NCI-H2196 treated with DMSO at 0.1 percent for 48 hours (cell line): ENCODE measurements around the gene FYN.
"Not testable (repeated sequence)": the region's sequence is repeated elsewhere in the genome, so short reads cannot be mapped to it uniquely, and the experiment has no call there.

Source experiments
- DNase-seq: peaks from one replicate; lab custom pipeline; 2025; ENCODE audit not compliant: unreplicated experiment; lab: John Stamatoyannopoulos, UW

FYN gene

GRCh38 chr6:111835398-111835797, 37.9 kb downstream of the FYN start:
- not testable (repeated sequence) for DNase-seq

- no peak for DNase-seq
These were observed 38.9 kb downstream of the FYN start for GRCh38 chr6:111834356-111834755.

DNA sequence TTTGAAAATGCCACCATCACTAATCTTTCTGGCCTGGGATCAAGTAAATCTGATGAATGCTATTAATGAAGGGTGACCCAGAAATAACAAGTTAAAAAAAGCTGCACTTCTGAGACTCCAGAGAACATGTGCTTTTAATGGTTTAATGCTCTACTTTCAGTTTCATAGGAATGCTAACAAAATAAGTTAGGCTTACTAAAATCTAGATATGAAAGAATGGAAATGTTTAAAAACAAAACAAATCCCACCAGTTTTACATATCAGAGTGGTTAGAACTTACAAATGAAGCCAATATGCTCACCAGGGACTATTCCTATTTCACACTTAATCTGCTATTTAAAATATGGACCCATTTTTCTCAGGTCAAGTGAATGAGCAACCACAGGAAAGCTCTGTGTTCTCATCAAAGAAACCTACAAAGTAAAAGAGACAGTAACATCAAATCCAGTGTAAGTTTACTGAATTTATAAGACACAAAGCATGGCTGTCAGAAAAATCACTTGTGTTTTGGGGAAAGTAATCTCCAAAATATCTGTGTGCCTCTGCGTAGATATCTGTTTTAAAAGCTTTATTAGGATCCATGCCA, 40.3 kb downstream of the FYN start:
- DNase-seq: no peak

GRCh38 chr6:111831408-111831807, 41.8 kb downstream of the FYN start:
- DNase-seq: no peak

- DNase-seq: no peak
These were observed 43.3 kb downstream of the FYN start for GRCh38 chr6:111829998-111830397.

GRCh38 chr6:111829581-111829980, 43.7 kb downstream of the FYN start:
- no peak for DNase-seq

DNA sequence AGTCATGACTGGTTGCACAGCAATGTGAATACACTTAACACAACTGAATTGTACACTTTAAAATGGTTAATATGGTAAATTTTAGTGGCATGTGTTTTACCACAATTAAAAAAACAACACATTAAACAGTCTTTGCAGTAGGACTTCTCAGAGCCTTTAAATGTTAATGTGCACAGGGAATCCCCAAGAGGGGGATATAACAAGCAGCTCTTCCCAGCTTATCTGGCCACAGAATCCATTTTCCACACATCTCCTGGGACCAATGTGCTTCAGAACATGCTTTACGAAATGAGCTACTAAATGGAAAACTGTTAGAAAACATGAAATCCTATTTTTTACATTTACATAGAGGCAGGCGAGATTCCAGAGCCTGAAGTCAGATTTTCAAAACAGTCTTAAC, 44.4 kb downstream of the FYN start:
- no peak for DNase-seq

DNA sequence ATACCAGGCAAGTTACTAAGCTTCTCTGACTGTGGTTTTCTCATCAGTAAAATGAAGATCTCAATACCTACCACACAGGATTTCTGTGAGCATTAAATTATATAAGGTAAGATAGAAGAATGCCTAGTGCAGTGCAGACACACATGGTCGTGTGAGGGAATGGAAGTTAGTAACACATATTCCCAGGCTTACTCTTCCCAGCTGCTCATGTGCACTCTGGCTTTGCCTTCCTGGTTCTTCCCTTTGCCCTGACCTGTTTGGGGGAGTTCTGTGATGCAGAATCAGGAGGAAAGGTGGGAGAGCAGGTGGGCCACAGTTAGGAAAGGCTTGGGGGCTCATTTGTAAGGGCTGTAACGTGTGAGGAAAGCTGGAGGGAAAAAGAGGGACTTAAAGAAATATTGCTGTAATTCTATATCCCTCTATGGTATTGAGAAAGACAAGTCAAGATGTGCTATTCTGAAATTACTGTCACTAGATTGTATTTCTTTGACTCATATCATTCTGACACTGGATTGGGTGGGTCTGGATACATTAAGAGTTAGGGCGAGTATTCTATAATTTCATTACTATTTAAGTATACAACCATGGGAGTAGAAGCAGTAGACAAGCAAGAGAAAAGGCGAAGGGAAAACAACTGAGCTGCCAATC, 47.7 kb downstream of the FYN start:
- no peak for DNase-seq

GRCh38 chr6:111824608-111825337, 48.5 kb downstream of the FYN start:
- no peak for DNase-seq

- no peak for DNase-seq
These were observed 49.2 kb downstream of the FYN start for GRCh38 chr6:111823831-111824607.

DNA sequence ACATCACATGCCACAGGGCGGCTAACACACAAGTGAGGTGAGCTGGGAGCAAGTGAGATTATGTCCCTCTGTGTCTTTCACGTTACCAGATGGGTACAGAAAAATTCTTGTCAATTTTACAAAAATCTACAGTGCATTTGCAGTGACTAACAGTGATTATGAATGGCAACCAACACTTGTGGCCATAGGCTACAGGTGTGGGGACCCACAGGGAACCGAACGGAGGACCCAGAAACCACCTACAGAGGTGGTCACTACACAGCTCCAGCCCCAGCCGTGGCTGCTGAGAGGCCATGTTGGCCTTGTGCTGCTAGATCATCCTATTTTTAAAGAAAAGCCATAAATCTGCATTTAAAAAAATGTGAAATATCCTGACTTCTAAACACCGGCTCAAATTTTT, 50.2 kb downstream of the FYN start:
- no peak for DNase-seq

- DNase-seq: no peak
These were observed 53.8 kb downstream of the FYN start for GRCh38 chr6:111819458-111819857.

DNA sequence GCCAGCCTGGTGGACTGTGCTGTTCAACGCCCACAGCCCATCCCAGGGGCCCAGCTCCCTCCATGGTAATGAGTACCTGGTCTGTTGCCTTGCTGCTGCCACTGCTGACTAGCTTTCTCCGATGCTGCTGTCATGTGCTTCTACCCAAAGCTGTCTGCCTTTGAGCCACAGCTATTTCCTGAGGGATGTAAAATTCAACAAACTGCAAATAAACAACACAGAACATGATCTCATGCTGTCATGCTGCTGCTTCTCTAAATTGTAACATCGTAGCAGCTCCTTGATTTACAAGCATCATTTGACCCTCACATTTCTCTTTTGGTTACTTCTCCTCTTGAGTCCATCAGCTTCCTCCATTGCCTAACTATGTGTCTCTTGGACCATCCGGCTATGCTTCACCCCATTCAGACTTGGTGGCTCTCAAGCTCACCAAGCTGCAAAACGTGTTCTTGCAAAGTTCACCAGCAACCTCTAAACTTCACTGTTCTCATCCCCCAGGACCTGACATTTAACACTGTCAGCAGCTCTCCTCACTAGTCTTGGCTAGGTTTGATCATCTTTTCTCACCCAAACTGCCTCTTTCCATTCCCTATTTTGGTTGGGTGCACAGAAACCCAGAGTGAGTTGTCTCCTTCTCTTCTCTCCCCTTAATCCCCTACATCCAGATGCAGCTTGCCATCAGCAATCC, 54.6 kb downstream of the FYN start:
- no peak for DNase-seq

DNA sequence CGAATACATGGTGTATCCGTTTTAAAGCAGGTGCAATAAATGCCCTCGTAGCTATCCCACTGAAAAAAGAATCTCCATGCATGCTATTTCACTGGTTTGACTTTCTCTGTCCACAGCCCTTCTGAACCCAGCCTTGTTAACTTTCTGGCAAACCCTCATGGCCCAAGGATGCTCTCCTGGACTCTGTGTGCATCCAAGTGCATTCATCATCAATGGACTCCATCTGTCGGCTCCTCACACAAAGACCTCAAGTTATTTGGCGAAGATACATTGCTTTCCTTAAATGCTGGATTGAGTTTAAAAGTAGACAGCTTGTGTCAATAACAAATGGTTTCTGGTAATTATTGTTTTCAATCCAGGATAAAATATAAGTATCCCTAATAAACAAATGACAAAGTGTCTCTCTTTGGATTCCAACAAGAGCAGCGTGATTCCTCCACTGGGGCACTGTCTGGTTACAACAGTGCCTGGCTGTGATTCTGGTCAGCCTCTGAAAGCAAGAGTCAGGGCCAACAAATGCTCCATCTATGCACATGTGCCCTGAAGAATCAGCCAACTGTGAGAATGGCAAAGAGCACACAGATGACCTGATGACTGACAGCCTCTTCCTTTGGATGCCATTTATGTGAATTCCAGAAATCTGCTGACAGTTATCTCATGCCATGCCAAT, 55.7 kb downstream of the FYN start:
- no peak for DNase-seq

DNA sequence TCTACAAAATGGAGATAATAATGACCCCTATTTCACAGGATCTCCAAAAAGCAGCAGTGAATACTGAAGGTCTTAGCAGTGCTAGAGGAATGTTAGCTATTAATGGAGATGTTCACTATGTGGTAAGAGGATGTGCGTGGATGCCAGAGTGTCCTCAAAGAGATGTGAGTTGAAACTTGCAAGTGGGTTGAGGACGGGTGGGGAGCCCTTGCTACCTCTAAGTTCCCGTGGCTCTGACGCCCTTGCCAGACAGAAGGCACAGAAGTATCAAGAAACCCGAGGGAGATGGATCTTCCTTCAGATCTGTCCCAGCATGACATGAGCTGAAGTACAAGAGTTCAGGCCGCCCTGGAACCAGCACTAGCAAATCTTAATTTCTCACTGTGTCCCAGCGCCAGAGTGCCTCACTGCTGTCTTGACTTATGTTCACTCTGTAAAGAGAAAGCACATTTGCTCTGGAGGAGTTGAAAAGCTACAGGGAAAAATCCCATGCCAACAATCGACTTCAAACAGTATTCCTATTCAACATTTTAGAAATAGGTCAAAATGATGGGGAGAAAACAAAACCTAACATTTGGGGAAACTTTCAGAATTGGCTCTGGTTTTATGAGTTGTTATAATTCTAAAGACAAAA, 59.5 kb downstream of the FYN start:
- no peak for DNase-seq

- DNase-seq: no peak
These were observed 60.0 kb downstream of the FYN start for GRCh38 chr6:111813237-111813636.

DNA sequence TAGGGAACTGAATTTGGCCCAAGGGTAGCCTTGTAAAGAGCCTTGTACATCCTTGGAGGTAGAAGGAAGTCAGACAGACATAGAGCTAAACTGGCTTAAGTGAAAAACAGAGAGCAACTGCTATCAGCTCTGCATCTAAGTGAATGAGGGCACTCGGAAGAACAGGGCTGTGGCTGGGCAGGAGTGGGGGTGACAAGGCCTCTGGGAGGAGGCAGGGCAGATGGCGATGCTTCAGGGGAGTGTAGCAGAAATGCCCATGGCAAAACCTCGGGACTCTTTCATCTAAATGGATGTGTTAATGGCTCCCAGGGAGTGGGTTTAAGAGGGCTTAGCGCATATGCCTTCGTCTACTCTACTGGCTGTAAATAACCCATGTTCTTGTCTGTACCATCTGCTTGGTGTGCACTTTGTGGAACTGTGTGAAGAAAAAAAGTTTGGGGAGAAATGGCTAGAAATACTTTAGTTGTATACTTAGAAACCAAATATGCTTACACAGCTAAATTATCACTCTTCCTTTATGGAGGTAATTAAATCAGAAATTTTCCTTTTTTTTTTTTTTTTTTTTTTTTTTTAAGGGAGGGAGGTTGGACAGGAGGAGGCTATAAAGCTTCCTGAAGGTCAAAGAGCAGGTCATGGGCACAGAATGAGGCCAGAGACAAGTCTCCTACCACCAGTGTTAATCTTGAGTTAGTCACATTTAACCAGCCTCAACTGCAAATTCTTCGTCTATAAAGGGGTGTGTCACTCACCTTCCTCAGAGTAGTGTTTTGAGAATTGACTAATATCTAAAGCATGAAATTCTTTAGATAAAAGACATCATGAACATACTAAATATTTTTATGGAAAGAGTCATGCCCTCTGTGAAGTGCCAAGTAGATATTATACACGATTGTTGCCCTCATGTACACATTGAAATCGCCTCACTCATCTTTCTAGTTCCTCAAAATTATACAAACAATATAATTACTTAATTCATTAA, 60.9 kb downstream of the FYN start:
- no peak for DNase-seq

DNA sequence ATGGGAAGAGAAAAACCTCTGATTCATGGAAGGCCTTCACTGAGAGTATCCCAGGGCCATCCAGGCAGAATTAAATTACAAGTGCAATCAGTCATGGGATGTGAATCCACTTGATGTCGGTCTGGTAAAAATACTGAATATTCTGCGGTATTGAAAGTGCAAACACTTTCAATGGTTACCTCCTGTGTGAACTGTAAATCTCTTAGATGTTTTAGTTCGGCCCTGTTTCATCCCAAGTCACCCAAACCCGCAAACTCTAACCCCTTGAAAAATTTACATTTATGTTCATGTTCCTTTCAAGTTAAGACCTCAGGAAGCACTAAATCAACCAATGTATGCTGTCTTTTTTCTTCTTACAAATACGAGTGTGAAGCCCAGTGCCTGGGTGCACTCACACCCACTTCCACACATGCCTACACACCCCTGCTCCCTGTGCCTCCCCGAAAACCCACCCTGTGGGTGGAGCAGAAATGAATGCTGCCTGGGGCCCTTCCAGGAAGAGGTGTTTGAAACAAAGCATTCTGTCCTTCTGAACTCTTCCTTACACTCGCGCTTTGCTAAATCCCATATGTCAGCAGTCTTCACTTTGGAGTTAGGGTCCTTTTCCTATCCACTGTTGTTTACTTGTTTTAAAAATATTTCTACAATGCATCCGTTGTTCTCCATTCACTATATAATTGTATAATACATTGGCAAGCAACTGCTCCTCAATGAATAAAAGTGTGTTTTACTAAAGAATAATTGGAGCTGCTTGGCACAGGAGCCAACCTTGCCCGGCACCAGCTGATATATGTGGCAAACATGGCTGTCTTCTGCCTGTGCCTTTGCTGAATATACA, 62.7 kb downstream of the FYN start:
- DNase-seq: no peak
